PC-9 (cell line): Measurements from ENCODE around the gene KTI12.

Source experiments
- EZH2 ChIP-seq: fragments of 200-600 bp; sonication (generic); IDR thresholded peaks from 2 replicates; pipeline ENCODE4 v1.8.0; 2017; ENCODE audit warnings: antibody characterized with exemption, low read depth
- TF ChIP-seq, protein P1 (sequence below): fragments of 200-600 bp; sonication (generic); conservative IDR thresholded peaks from 2 replicates; pipeline ENCODE4 v1.6.1; 2017; ENCODE audit warnings: mixed run types, antibody characterized with exemption, mild to moderate bottlenecking, moderate library complexity

DNA sequence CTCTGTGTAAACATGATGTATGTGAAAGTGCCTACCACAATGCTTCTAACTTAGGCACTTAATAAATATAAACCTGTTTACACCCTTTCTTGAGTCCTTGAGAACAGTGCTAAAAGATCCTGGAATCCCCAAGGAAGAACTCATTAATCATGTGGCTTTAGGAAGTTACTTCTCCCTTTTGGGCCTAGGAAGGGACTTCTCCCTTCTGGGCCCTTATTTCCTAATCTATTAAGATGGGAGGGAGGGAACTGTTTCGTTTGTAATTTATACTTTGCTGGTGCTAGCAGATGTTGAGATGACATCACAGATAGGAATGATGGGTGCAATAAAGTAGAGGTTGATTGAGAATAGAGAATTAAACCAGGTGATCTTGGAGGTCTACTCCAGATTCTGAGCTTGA is 23.6 kb upstream of the KTI12 start:
- TF ChIP-seq, protein P1, sequence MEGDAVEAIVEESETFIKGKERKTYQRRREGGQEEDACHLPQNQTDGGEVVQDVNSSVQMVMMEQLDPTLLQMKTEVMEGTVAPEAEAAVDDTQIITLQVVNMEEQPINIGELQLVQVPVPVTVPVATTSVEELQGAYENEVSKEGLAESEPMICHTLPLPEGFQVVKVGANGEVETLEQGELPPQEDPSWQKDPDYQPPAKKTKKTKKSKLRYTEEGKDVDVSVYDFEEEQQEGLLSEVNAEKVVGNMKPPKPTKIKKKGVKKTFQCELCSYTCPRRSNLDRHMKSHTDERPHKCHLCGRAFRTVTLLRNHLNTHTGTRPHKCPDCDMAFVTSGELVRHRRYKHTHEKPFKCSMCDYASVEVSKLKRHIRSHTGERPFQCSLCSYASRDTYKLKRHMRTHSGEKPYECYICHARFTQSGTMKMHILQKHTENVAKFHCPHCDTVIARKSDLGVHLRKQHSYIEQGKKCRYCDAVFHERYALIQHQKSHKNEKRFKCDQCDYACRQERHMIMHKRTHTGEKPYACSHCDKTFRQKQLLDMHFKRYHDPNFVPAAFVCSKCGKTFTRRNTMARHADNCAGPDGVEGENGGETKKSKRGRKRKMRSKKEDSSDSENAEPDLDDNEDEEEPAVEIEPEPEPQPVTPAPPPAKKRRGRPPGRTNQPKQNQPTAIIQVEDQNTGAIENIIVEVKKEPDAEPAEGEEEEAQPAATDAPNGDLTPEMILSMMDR = no peak
- TF ChIP-seq EZH2 = no peak
